AG08396 (cell line): ENCODE results near the gene CRYBB3.
A peak's percentile ranks its signal among the peaks of the same experiment; 100 is the strongest.
"Not testable (repeated sequence)": the region's sequence is repeated elsewhere in the genome, so short reads cannot be mapped to it uniquely, and the experiment has no call there.

ENCODE experiments used
- DNase-seq: peaks from one replicate; pipeline ENCODE4 v3.0.0; 2012; ENCODE audit warnings: low spot score, mixed read lengths

Gene CRYBB3

GRCh38 chr22:25176175-25176574 lies 23.5 kb upstream of the CRYBB3 start:
- DNase-seq: no peak

DNA sequence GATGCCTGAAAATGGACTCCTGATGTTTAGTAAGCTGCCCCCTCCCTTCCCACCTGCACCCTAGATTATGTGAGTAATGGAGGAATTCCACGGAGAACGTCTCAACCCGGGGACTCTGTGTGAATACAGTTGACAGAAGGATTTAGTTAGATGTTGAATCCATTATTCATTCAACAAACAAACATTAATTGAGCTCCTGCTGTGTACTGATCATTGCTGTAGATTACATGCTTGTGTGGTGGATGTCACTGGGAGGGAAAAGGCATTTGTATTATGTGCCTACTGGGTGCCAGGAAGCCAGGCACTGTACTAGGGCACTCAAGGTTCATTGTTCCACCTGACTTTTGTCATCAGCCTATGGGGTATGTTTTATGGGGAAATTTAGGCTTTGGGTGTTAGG lies 22.9 kb upstream of the CRYBB3 start:
- no peak for DNase-seq

- no peak for DNase-seq
Observed at GRCh38 chr22:25177226-25177625, 22.4 kb upstream of the CRYBB3 start.

DNA sequence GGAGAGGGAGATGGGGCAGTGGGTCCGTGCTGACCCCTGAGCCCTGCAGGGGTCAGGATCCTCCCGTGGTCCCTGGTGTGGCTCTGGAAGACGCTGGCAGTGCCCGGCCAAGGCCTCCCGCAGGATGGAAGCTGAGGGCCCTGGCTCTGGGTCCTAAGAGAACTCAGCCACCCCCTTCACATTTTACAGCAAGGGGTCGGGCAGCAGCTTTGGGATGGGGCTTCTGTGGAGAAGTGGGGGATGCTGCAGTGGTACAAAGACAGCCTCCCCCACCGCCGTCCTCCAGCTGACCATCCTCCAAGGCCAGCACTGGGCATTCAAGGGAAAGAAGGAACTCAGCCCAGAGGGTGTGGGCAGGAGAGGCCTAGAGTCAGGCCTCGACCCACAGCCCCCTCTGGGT lies 21.8 kb upstream of the CRYBB3 start:
- DNase-seq: no peak

GRCh38 chr22:25178348-25178747 lies 21.3 kb upstream of the CRYBB3 start:
- DNase-seq: not testable (repeated sequence)

DNA sequence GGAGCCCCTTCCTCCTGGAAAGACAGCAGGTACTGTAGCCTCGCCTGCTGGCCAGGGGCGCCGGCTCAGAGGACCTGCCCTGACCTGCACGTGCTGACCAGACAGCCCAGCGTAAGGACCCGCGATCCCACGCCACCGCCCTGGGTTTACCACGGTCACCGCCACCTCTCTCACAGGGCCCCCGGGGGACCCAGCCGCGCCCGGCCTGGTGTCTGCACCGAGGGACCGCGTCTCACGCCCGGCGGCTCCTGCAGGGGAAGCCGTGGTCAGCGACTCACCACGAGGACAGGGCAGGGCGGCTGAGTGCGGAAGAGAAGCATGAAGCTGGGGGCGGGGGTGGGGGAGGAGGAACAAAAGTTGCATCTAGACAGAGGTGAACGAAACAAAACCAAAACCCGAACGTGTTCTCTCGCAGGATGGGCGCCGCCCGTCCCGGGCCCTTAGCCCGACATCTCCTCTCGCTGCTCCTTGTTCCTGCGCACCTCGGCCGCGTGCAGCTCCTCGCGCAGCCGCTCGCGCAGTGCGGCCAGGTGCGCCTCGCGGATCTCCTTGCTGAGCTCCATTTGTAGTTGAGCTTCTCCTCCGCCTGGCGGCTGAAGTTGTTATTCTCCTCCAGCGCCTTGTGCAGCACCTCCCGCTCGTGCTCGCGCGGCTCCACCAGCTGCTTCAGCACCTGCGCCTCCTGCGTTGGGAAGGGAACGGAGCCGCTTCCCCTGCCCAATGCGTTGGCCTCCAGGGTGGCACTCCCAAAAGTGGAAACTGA lies 20.6 kb upstream of the CRYBB3 start:
- DNase-seq: not testable (repeated sequence)

GRCh38 chr22:25182131-25183110 lies 17.2 kb upstream of the CRYBB3 start:
- no peak for DNase-seq

DNA sequence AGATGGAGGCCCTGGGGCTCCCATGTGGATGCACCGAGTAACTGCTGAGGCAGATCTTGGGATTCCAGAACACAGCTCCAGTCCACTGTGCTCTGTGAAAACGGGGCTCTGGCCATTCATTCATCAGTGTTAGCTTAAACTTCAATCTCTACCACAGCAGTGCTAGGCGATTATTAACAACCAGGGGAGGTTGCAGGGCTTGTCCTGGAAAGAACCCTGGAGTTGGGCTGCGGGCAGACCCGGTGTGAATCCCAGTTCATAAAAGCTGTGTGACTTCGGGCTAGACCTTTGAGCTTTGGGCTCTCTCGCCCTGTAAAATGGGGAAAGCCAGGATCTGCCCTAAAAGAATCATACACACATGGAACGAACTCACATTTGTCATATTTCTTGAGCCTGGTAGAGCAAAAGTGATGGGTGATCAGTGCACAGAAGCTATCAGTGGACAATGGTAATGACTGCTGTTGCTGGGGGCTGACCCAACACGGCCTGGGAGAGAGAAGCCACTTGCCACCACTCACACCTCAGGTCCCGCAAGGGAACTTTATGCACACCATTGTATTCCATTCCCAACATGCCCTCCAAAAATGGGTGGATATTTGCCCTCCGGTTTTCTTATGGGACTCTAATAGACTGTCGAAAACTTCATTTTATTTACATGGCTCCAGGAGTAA lies 15.6 kb upstream of the CRYBB3 start:
- DNase-seq: no peak

DNA sequence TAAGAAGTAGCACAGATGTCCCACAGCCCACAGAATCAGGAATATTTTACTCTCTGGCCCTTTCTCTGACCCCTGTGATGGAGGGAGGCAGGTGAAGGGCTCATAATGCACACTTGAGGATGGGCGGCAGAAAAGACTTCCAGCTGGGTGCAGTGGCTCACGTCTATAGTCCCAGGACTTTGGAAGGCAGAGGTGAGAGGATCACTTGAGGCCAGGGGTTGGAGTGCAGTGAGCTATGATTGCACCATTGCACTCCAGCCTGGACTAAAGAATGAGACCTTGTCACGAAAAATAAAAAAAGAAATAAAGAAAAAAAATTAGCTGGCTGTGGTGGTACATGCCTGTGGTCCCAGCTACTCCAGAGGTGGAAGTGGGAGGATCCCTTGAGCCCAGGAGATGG lies 13.5 kb upstream of the CRYBB3 start:
- no peak for DNase-seq

GRCh38 chr22:25187469-25187868 lies 12.2 kb upstream of the CRYBB3 start:
- no peak for DNase-seq

GRCh38 chr22:25192406-25192805 lies 7.3 kb upstream of the CRYBB3 start:
- no peak for DNase-seq

DNA sequence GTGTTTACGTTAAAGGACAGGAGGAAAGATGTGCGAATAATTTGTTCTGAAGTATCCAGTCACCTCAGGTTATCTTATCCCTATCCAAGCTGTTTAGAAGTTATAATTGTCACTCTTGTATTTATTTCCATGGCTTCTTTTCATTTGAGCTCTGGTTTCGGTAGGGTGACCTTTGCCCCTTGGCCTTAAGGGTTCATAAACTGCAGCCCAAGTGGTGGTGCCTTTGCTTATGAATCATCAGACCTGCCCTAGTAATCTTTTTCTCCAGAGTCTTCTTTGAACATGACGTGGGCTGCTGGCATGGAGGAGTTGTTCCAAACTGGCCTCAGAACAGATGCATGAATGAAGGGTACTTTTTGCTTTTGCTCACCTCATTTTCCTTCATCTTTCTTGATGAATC lies 6.5 kb upstream of the CRYBB3 start:
- no peak for DNase-seq

DNA sequence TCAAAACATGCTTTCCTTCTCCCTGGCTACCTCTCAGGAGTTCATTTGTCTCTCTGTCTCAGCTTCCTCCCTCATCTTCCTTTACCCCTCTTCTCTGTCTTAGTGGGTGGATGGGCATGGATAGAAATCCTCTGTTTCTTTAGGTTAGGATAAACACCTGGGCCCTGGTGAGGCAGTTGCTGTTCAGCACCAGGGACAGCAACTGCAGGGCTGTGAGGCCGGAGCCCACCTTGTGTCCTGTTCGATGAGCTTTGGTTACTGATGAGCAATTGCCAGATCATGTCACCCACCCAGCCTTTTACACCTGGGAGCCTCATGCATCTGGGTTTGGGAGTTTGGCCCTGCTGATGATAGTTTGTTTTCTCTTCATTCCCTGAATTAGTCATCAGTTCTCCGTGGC lies 6.1 kb upstream of the CRYBB3 start:
- no peak for DNase-seq

DNA sequence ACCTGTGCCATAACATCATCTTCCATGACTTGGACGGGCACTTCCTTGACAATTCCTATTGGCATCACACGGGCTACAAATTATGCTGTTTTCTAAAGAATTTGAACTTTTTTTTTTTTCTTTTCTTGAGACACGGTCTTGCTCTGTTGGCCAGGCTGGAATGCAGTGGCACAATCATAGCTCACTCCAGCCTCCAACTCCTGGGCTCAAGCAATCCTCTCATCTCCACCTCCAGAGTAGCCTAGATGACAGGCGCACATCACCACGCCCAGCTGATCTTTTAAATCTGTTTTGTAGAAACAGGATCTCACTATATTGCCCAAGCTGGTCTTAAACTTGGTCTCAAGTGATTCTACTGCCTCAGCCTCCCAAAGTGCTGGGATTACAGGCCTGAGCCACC lies 3.3 kb upstream of the CRYBB3 start:
- no peak for DNase-seq

DNA sequence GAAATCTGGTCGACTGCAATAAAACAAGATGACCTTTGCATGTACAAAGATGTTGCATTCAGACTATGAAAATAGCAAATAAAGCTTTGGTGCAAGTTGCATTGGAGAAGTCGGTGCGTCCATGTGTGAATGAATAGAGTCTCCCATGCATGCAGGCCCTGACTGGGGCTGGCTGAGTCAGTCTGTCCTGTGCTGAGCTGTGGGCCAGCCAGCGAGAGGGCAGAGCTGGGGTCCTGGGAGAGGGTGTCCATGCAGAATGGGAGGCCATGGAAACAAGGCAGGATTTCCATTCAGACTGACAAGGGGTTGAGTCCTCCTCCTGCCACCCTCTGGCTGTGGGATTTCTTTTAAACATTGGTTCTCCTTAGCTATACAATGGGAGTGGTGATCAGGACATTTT lies 2.3 kb upstream of the CRYBB3 start:
- DNase-seq: no peak

- DNase-seq: no peak
Observed at GRCh38 chr22:25200967-25201366, 1.3 kb downstream of the CRYBB3 start.

DNA sequence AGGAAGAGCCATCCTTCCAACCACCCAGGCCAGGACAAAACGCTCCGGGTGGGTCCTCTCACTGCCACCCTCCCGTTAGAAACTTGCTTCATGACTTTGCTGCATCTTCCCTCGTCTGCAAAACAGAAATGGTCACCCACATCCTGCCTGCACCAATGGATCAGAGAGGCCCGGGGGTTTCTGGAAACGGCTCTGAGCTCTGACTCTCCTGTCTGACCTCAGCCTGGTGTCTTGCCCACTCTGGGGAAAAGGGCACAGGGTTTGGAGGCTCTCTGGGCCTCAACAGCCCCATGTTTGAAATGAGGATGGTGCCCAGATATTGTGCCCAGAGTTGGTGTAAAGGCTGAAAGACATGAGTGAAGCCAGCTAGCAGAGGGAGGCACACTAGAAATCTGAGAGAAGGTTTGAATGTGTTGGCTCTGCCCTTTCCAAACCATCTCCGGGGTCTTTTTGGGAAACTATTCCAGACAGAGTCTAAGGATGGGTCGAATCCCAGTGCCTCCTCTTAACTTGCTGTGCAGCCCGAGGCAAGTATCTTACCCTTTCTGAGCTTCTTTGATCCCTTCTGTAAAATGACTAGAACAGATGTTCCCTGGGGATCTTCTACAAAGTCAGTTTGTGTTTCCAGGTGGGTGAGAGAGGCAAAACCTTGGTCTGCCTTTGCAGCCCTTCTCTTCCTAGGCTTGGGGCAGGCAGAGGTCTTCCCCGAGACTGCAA lies 2.1 kb downstream of the CRYBB3 start:
- no peak for DNase-seq

DNA sequence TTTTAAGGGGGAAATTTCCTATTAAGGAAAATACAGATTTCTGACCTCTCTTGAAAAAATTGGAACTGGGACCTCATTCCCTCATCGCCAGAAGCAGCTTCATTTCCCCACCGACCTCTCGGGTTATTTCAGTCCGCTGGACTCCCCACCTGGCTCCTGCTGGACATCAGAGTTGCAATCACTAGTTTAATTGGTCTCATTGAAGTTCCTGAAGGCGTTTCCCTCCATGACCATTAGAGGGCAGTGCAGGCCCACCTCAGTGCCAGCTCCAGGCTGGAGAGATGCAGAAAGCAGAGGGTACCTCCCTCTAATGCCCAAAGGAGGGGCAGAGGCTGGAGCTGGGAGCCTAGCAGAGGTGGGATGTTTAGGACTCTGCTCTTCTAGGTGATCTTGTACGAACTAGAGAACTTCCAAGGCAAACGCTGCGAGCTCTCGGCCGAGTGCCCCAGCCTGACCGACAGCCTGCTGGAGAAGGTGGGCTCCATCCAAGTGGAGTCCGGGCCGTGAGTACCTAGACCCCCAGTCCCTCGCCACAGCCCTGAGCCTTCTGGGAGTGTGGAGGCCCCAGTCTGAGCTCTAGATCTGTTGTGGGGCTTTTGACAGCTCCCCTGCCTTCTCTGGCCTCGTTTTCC lies 2.7 kb downstream of the CRYBB3 start:
- DNase-seq: peak; percentile 78

DNA sequence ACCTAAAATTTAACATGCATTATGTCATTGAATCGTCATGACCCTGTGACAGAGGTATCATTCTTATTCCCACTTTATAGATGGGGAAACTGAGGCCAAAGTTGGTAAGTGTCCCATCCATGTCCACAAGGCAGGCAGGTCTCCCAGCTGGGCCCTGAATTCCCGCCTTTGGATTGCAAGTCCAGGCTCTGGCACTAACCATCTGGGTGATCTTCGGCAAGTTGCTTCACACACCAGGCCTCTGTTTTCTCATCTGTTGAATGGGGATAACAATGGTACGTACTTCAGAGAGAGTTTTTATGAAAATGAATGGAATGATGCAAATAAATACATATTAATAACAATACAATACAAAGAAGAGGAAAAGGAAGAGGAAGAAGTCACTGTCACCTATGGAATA lies 3.4 kb downstream of the CRYBB3 start:
- no peak for DNase-seq

DNA sequence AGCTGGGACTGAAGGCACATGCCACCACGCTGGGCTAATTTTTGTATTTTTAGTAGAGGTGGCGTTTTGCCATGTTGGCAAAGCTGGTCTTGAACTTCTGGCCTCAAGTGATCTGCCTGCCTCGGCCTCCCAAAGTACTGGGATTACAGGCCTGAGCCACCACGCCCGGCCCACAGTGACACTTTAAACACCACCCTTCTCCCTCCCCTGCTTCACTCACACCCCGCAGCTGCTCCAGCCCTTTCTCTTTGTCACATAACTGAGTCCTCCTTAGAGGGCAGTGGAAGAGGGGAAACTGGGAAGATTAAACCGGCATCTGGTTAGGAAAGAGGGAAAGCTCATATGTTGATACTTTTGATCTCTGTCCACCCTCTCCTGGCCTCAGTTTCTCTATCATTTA lies 4.9 kb downstream of the CRYBB3 start:
- DNase-seq: not testable (repeated sequence)

GRCh38 chr22:25205847-25206246 lies 6.2 kb downstream of the CRYBB3 start:
- no peak for DNase-seq
